GM18951 (cell line): ENCODE results near the gene ZNF554.
"Not testable (repeated sequence)": the region's sequence is repeated elsewhere in the genome, so short reads cannot be mapped to it uniquely, and the experiment has no call there.

Experiments
- POLR2A ChIP-seq: IDR thresholded peaks from 4 replicates; pipeline ENCODE4 v1.6.1; 2011; ENCODE audit warnings: mild to moderate bottlenecking; ENCODE audit not compliant: insufficient read length, insufficient read depth; ENCODE audit errors: extremely low read depth
- in situ Hi-C: fragments of 300-500 bp; cut with MboI; formaldehyde crosslinking; loops from one replicate; pipeline ENCODE4 v1.12.0; 2022; ENCODE audit warnings: low sequenced_read_pairs, mixed read lengths, inconsistent platforms; ENCODE audit not compliant: unreplicated experiment

ZNF554 gene

DNA sequence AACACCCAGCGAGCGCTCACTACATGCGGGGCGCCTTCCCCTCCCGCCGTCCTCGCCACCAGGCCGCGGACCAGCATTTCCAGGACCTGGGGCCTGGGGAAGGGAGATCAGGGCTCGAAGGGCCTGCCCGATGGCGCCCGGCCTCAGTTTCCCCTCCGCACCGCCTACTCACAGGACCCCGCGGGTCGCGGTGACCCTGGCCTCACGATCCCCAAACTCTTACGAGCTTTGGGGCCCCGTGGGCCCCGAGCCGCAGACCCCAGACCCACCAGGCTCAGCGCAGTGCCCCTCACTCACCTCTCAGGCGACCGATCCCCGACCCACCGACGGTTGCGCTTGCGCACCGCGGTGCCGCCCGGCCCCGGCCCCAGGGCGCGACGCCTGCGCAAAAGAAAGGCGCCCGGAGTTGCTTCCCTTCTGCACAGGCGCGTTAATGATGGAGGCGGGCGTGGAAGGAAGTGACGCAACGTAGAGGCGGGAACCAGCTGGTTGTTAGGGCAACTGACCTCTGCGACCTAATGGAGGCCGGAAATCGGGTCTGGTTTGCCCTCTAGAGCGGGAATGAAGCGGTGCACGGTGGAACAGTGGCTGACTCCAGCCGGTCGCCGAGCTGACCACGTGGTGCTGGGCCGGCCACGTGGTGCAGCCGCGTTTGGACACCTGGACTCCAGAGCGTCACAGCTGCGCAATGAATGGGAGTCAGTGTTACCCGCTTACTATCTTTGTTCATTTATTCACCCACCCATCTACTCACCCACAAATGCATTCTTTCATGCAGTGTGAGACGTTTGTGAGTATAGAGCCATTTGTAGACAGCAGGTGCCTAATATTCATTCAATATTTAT is 36.5 kb upstream of the ZNF554 start, which contains the start of gene SGTA:
SGTA (minus strand) TSS at position 338 of the 845 bp plus-strand sequence. CDS start 14,205 bp downstream, outside the sequence.
- in situ Hi-C loops: no loop called here
- peak; percentile 90 for TF ChIP-seq POLR2A

DNA sequence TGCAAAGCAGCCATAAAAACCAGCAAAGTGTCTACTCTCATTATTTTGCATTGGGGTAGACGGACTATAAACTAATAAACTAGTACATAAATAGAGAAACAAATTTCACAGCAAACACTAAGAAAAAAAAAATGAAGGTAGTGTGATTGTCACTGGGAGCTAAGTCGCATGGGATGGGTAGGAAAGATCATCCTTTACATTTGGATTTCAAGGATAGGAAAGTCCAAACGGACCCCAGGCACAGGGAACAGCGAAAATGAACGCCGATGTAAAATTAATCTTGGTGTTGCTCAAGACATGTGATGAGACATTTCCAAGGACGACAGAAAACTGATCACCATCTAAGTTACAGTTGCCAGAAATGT is 35.9 kb upstream of the ZNF554 start:
- no peak for TF ChIP-seq POLR2A
- in situ Hi-C loops: no loop called here

DNA sequence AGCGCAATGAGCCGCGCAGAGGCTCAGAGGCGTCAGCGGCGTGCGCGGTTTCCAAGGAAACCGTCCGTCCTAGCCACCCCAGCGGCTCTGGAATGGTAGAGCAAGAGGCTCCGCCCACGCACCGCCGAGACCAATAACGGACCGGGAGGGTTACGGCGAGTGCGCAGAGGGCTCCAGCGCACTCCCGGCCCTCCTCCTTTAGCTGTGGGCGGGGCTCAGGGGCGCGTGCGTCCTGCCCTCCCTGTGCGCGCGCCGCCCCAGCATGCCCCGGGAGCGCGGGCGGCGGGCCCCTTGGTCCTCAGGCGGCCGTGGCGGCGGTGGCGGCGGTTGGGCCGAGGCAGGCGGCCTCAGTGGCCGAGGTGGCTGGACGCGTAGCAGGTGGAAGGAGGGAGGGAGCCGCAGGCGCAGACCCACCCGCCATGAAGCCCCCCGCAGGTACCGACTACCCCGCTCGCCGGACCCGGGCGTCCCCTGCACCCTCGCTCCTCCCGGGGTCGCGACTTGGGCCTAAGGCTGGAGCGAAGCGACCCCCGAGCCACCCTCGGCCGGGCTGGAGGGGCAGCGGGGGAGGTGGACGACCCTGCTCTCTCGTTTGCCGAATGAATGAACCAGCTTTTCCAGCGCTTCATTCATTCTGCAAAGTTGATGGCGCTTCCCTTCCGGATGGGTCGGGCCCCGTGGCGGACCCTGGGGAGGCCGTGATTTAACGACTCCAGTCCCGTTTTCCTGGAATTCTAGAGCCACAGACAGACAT is 34.2 kb upstream of the ZNF554 start, which contains the start of gene THOP1:
THOP1 (plus strand) TSS at position 260 of the 754 bp plus-strand sequence; CDS start at position 420, 160 bp downstream.
- TF ChIP-seq POLR2A: peak; percentile 98
- in situ Hi-C loops: no loop called here

- in situ Hi-C loops: no loop called here
- no peak for TF ChIP-seq POLR2A
Measured at GRCh38 chr19:2787115-2787514, 32.6 kb upstream of the ZNF554 start.

DNA sequence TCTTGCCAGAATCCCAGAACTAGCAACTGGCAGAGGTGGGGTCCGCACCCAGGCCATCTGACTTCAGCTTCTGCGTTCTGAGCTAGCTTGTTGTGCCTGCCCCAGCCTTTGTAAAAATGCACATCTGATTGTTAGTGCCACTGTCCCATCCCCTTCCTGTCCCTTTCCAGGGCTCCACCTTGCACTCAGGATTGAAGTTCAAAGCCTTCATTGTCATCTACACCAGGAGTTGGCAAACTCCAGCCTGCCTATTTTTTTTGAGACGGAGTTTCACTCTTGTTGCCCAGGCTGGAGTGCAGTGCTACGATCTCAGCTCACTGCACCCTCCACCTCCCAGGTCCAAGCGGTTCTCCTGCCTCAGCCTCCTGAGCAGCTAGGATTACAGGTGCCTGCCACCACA is 31.4 kb upstream of the ZNF554 start:
- no peak for TF ChIP-seq POLR2A
- in situ Hi-C loops: no loop called here

GRCh38 chr19:2790194-2790556 is 29.5 kb upstream of the ZNF554 start:
- in situ Hi-C loops: no loop called here
- no peak for TF ChIP-seq POLR2A

- in situ Hi-C loops: no loop called here
- no peak for TF ChIP-seq POLR2A
Measured at GRCh38 chr19:2790557-2791271, 29.0 kb upstream of the ZNF554 start.

GRCh38 chr19:2791440-2791839 is 28.2 kb upstream of the ZNF554 start:
- in situ Hi-C loops: no loop called here
- no peak for TF ChIP-seq POLR2A

- TF ChIP-seq POLR2A: no peak
- in situ Hi-C loops: no loop called here
Measured at GRCh38 chr19:2791876-2792275, 27.8 kb upstream of the ZNF554 start.

GRCh38 chr19:2792666-2793065 is 27.0 kb upstream of the ZNF554 start:
- in situ Hi-C loops: not testable (repeated sequence)

GRCh38 chr19:2793126-2793525 is 26.5 kb upstream of the ZNF554 start:
- in situ Hi-C loops: no loop called here
- TF ChIP-seq POLR2A: no peak

- no peak for TF ChIP-seq POLR2A
- in situ Hi-C loops: no loop called here
Measured at GRCh38 chr19:2793577-2793976, 26.1 kb upstream of the ZNF554 start.
